PC-9 (cell line): Measurements from ENCODE around the gene AFAP1.

Source experiments
- CTCF ChIP-seq: fragments of 200-600 bp; sonication (generic); conservative IDR thresholded peaks from 2 replicates; pipeline ENCODE4 v1.6.1; 2017; ENCODE audit warnings: mixed run types, antibody characterized with exemption, mild to moderate bottlenecking, moderate library complexity
- EZH2 ChIP-seq: fragments of 200-600 bp; sonication (generic); IDR thresholded peaks from 2 replicates; pipeline ENCODE4 v1.8.0; 2017; ENCODE audit warnings: antibody characterized with exemption, low read depth

DNA sequence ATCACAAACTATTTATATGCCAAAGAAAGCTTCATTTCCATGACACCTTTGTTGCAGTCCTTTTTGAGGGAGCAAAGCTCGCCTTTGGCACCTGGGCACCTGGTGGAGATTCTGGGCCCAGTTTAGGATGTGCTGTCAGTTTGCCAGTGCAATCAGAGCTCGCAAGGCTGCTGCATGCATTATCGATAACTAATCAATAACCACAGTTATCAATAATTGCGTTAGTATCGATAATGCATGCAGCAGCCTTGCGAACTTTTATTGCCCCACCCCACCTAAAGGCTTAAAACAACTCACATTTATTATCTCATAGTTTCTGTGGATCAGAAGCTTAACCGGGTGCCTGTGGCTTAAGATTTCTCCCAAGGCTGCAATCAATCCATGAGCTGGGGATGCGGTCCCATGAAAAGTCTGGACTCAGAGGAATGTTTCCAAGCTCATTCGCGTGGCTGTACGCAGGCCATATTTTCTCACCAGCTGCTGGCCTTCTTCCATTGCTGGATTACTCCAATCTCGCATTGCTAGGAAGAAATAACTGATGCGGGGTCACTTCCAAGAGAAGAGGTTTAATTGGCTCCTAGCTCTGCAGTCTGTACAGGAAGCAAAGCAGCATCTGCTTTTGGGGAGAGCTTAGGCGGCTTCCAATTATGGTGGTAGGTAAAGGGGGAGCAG is 6.2 kb upstream of the AFAP1 start:
- TF ChIP-seq CTCF (no peak), EZH2 (no peak)
